Adipocyte (in vitro differentiated cells): ENCODE measurements around the gene CEP76.
A peak's percentile ranks its signal among the peaks of the same experiment; 100 is the strongest.
"Not testable (repeated sequence)": the region's sequence is repeated elsewhere in the genome, so short reads cannot be mapped to it uniquely, and the experiment has no call there.

Experiments
- DNase-seq: peaks from one replicate; pipeline ENCODE4 v3.0.0-alpha.2; 2015; ENCODE audit warnings: low read depth
- H3K27me3 ChIP-seq: replicated peaks from 2 replicates; pipeline ENCODE4 v1.7.0; 2013; ENCODE audit warnings: mild to moderate bottlenecking, low read length, moderate library complexity; ENCODE audit not compliant: control insufficient read depth, insufficient read depth
- H3K36me3 ChIP-seq: 2 replicates; pipeline ENCODE4 v1.7.0; 2013; ENCODE audit warnings: low read length, mild to moderate bottlenecking, moderate library complexity; ENCODE audit not compliant: control insufficient read depth, insufficient read depth, severe bottlenecking
- H3K4me1 ChIP-seq: 2 replicates; pipeline ENCODE4 v1.7.0; 2013; ENCODE audit warnings: mild to moderate bottlenecking, low read length, moderate library complexity; ENCODE audit not compliant: control insufficient read depth, insufficient read depth
- H3K4me3 ChIP-seq: 2 replicates; pipeline ENCODE4 v1.7.0; 2013; ENCODE audit warnings: mild to moderate bottlenecking, low read length, moderate library complexity
- H3K9ac ChIP-seq: 2 replicates; pipeline ENCODE4 v1.7.0; 2013; ENCODE audit warnings: mild to moderate bottlenecking, low read length, moderate library complexity
- H3K9me3 ChIP-seq: 2 replicates; pipeline ENCODE4 v1.7.0; 2013; ENCODE audit warnings: mild to moderate bottlenecking, low read length, moderate library complexity; ENCODE audit not compliant: control insufficient read depth

The CEP76 gene

GRCh38 chr18:12657684-12658425 is 44.7 kb downstream of the CEP76 start, which contains the start of gene SPIRE1:
Gene SPIRE1, minus strand, starts transcription at chr18:12658107. Its CDS starts 241 bp downstream, at chr18:12657866.
- peak; percentile 88 for DNase-seq
- Histone ChIP-seq H3K27me3 (no peaks in the 10 kb centered on the region), H3K9me3 (no peaks in the 10 kb centered on the region), H3K9ac (peak within 1 kb of the TSS; percentile 95), H3K4me3 (peak within 1 kb of the TSS; percentile 97), H3K4me1 (peaks cover 26% of the 10 kb centered on the region), H3K36me3 (no peaks in the 10 kb centered on the region)

- H3K9ac ChIP-seq: peak overlapping the region; percentile 95
- H3K4me3 ChIP-seq: peak overlapping the region; percentile 97
- H3K4me1 ChIP-seq: peaks cover 33% of the 10 kb centered on the region
- H3K36me3 ChIP-seq: no peaks in the 10 kb centered on the region
- H3K27me3 ChIP-seq: no peaks in the 10 kb centered on the region
- H3K9me3 ChIP-seq: no peaks in the 10 kb centered on the region
- DNase-seq: peak; percentile 85
These were observed 45.4 kb downstream of the CEP76 start for GRCh38 chr18:12656938-12657683.

- Histone ChIP-seq H3K9me3 (no peaks in the 10 kb centered on the region), H3K4me3 (peak overlapping the region; percentile 97), H3K9ac (peak overlapping the region; percentile 95), H3K36me3 (no peaks in the 10 kb centered on the region), H3K27me3 (no peaks in the 10 kb centered on the region), H3K4me1 (peaks cover 38% of the 10 kb centered on the region)
- DNase-seq: peak; percentile 72
These were observed 46.0 kb downstream of the CEP76 start for GRCh38 chr18:12656605-12656937.

GRCh38 chr18:12654971-12655370 is 47.6 kb downstream of the CEP76 start:
- peaks cover 40% of the 10 kb centered on the region for H3K4me1 ChIP-seq
- no peaks in the 10 kb centered on the region for H3K9me3 ChIP-seq
- no peaks in the 10 kb centered on the region for H3K27me3 ChIP-seq
- no peak overlapping the region for H3K4me3 ChIP-seq
- no peak overlapping the region for H3K9ac ChIP-seq
- no peak for DNase-seq
- no peaks in the 10 kb centered on the region for H3K36me3 ChIP-seq

- Histone ChIP-seq H3K36me3 (no peaks in the 10 kb centered on the region), H3K4me1 (peaks cover 40% of the 10 kb centered on the region), H3K9me3 (no peaks in the 10 kb centered on the region), H3K9ac (no peak overlapping the region), H3K4me3 (peak overlapping the region; percentile 33), H3K27me3 (no peaks in the 10 kb centered on the region)
- DNase-seq: peak; percentile 83
These were observed 49.6 kb downstream of the CEP76 start for GRCh38 chr18:12652861-12653401.

GRCh38 chr18:12651651-12652050 is 50.9 kb downstream of the CEP76 start:
- peaks cover 39% of the 10 kb centered on the region for H3K4me1 ChIP-seq
- H3K4me3 ChIP-seq: no peak overlapping the region
- DNase-seq: no peak
- no peak overlapping the region for H3K9ac ChIP-seq
- no peaks in the 10 kb centered on the region for H3K9me3 ChIP-seq
- no peaks in the 10 kb centered on the region for H3K36me3 ChIP-seq
- no peaks in the 10 kb centered on the region for H3K27me3 ChIP-seq

- DNase-seq: no peak
- H3K4me1 ChIP-seq: peaks cover 36% of the 10 kb centered on the region
- H3K27me3 ChIP-seq: no peaks in the 10 kb centered on the region
- no peaks in the 10 kb centered on the region for H3K9me3 ChIP-seq
- no peak overlapping the region for H3K4me3 ChIP-seq
- H3K9ac ChIP-seq: no peak overlapping the region
- H3K36me3 ChIP-seq: no peaks in the 10 kb centered on the region
These were observed 54.8 kb downstream of the CEP76 start for GRCh38 chr18:12647773-12648172.

GRCh38 chr18:12645751-12646203 is 56.7 kb downstream of the CEP76 start:
- H3K4me3 ChIP-seq: no peak overlapping the region
- no peak overlapping the region for H3K9ac ChIP-seq
- no peaks in the 10 kb centered on the region for H3K36me3 ChIP-seq
- peaks cover 29% of the 10 kb centered on the region for H3K4me1 ChIP-seq
- H3K27me3 ChIP-seq: no peaks in the 10 kb centered on the region
- no peak for DNase-seq
- H3K9me3 ChIP-seq: no peaks in the 10 kb centered on the region

- Histone ChIP-seq H3K9me3 (no peaks in the 10 kb centered on the region), H3K4me1 (peaks cover 34% of the 10 kb centered on the region), H3K36me3 (no peaks in the 10 kb centered on the region), H3K27me3 (no peaks in the 10 kb centered on the region), H3K9ac (no peak overlapping the region), H3K4me3 (no peak overlapping the region)
- DNase-seq: no peak
These were observed 57.3 kb downstream of the CEP76 start for GRCh38 chr18:12645254-12645653.

- not testable (repeated sequence) for H3K4me3 ChIP-seq, H3K9me3 ChIP-seq, H3K27me3 ChIP-seq, DNase-seq, H3K9ac ChIP-seq, H3K36me3 ChIP-seq
- peaks cover 38% of the 10 kb centered on the region for H3K4me1 ChIP-seq
These were observed 58.8 kb downstream of the CEP76 start for GRCh38 chr18:12643756-12644155.

- Histone ChIP-seq H3K27me3 (no peaks in the 10 kb centered on the region), H3K9me3 (no peaks in the 10 kb centered on the region), H3K4me3 (no peak overlapping the region), H3K9ac (no peak overlapping the region), H3K36me3 (no peaks in the 10 kb centered on the region), H3K4me1 (peaks cover 46% of the 10 kb centered on the region)
- no peak for DNase-seq
These were observed 61.7 kb downstream of the CEP76 start for GRCh38 chr18:12640881-12641200.
